Head of caudate nucleus (tissue), 42 donors: Measurements from ENCODE around the gene TUG1.

Experiments
- DNase-seq, 42 donors: peaks; one replicate each; pipeline versions ENCODE4 v3.0.0 to v3.0.0-alpha.2; 2020 to 2021; ENCODE audit warnings: mixed read lengths in 7 of 42
- intact Hi-C: fragments of 100-400 bp; cut with DNase I; formaldehyde crosslinking; loops from one replicate; pipeline ENCODE4 v1.15.0; 2022

Gene TUG1

DNA sequence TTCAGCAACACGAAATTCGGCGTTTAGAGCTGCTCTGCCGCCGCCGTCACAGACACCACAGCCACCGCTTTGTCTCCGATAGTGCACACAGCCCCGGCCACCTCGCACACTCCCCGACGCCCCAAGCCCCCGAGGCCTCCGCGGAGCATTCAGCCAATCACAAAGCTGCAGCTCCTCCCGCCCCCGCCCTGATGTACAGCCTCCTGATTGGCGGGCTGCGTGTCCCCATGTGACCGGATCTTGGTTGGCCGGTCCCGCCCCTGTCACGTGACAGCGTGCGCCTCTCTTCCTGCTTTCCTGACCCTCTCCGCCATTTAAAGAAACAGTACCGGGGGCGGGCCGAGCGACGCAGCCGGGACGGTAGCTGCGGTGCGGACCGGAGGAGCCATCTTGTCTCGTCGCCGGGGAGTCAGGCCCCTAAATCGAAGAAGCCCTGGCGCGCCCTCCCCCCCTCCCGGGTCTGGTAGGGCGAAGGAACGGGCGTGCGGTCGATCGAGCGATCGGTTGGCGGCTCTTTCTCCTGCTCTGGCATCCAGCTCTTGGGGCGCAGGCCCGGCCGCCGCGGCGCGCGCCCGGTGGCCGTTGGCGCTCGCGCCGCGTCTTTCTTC is at the start of gene TUG1:
Gene TUG1, plus strand, starts transcription at position 342 of the 608 bp plus-strand sequence.
- intact Hi-C loops, result loop anchor here (5.0 kb wide), 1 partner anchor 113 kb away; the partner anchor contains the start of gene SMTN
- DNase-seq, result peak; percentile 95 to 99 (median 98)

DNA sequence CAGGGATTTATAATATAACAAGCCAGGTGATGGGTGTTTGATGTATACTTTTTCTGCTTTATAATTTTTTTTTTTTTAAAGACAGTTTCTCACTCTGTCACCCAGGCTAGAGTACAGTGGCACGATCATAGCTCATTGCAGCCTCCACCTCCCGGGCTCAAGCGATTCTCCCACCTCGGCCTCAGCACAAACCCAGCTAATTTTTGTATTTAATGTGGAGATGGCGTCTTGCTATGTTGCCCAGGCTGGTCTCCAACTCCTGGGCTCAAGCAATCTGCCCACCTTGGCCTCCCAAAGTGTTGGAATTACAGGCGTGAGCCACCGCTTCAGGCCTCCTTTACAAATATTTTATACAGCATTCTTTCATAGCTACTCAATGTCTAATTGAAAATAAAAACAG is 49.1 kb upstream of the TUG1 start:
- intact Hi-C loops, result loop anchor here (5.0 kb wide), 1 partner anchor 158 kb away; no protein-coding TSS in a partner anchor
- DNase-seq, result peak in 5 of 42 donors; percentile 1 to 37 (median 17)

DNA sequence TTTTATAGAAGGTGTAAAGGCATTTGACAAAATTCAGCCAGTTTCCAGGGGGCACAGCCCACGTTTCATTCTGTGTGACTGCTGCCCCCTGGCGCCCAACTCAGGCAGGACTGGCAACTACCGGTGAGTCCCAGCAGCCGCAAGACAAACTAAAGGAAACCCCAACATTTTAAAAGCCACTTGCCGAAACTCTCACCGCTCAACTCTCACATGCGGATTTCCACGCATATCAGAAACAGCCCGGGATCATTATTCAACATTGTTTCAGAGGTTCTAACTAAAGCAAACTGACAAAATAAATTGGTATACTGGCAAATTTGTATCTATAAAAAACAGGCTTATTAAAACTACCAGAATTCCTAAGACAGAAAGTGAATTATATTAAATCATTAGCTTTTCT is 48.7 kb upstream of the TUG1 start:
- peak; percentile 73 to 95 (median 87) for DNase-seq
- intact Hi-C loops, result loop anchor here (5.0 kb wide), 1 partner anchor 158 kb away; no protein-coding TSS in a partner anchor

GRCh38 chr22:30921108-30921507 is 48.0 kb upstream of the TUG1 start:
- peak in 6 of 42 donors; percentile 7 to 34 (median 10) for DNase-seq
- intact Hi-C loops, result loop anchor here (5.0 kb wide), 1 partner anchor 159 kb away; no protein-coding TSS in a partner anchor

DNA sequence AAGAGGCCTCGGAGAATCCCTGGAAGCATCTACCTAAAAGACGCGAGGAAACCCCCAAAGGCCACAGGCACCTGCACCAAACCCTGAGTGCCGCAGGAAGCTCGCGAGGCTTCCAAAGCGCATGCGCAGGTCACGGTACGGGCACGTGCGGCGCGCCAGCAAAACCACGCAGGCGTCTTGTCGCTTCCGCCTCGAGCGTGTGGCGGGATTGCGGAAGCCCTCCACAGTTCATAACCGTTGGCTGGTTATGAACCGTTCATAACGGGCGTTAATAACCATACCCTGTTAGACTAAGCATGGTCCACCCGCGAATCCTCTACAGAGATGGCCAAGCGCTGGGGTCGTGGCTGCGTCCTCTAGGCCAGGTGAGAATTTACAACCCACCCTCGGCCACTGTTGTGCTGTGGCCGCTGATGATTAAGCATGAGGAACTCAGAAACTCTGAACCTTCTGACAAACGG is 46.9 kb upstream of the TUG1 start:
- peak in 37 of 42 donors; percentile 17 to 78 (median 53) for DNase-seq
- intact Hi-C loops, result loop anchor here (5.0 kb wide), 1 partner anchor 160 kb away; no protein-coding TSS in a partner anchor

DNA sequence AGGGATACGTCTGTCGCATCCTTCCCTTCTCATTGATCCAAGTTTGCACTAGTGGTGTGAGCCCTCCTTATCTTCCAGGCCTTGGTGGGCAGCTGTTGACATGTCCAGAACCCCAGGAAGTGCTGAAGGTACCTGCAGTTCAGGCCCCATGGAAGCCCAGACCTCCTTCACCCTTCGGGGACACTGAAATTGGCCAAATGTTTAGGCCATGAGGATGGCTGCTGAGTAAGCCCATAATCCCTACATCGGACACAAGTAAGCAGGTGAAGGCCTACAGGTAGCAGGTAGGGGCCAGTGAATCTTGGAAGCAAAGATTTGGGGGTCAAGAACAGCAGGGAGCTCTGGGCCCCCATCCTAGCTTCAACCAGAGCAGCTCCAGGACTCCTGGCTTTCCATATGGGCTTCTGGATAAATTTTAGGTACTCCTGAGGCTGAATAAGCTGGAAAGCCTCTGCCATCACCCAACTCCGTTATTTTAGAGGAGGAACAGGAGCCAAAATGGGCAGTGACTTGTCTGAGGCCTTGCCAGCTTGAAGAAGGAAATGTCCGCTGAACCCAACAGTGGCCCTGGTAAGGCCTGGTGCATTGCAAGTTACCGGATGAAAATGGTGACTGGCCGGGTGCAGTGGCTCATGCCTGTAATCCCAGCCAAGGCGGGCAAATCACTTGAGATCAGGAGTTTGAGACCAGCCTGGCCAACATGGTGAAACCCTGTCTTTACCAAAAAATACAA is 45.7 kb upstream of the TUG1 start:
- intact Hi-C loops, result loop anchor here (5.0 kb wide), 1 partner anchor 161 kb away; no protein-coding TSS in a partner anchor
- DNase-seq, result peak in 7 of 42 donors; percentile 7 to 28 (median 11)

DNA sequence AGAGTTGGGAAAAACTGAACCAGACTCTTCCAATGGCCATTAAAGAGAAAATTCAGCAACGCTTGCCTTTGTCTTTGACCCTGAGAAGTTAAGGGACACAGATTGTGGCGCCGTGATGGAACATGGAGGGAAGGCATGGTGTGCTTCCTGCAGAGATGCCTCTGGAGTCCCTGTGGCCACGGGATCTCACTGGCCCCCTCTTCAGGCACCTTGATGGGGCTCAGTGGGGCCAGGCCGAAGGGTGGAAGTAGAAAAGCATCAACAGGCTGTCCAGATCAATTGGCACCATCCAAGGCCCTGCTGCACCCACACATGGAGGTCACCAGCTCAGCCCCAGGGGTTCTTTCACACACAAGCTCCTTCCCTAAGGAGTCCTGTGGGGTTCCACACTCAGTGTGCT is 43.4 kb upstream of the TUG1 start:
- peak in 3 of 42 donors; percentile 11 to 19 (median 15) for DNase-seq
- intact Hi-C loops, result no loop called here

DNA sequence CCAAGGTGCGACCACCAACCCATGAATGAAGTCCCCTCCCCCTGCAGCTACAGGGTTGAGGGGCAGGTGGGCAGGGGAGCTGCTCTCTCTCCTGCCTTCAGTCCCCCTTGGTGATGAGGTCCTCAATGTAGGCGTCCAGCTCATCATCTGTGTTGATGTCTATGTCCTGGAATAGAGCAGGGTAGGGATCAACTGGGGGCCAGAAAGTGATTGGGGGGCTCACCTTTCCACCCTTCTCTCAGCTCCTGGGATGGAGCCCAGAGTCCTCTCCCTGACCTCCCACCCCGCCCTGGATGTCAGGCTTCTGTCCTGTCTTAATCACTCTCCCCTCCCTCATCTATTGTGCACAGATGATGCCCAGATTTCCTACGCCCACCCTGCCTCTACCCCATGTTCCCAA is 42.4 kb upstream of the TUG1 start:
- intact Hi-C loops, result no loop called here
- peak in 3 of 42 donors; percentile 10 to 22 (median 13) for DNase-seq

GRCh38 chr22:30927806-30928205 is 41.3 kb upstream of the TUG1 start:
- peak in 1 of 42 donors; percentile 33 for DNase-seq
- intact Hi-C loops, result no loop called here

GRCh38 chr22:30928401-30928800 is 40.7 kb upstream of the TUG1 start:
- intact Hi-C loops, result no loop called here
- peak in 5 of 42 donors; percentile 7 to 63 (median 33) for DNase-seq

DNA sequence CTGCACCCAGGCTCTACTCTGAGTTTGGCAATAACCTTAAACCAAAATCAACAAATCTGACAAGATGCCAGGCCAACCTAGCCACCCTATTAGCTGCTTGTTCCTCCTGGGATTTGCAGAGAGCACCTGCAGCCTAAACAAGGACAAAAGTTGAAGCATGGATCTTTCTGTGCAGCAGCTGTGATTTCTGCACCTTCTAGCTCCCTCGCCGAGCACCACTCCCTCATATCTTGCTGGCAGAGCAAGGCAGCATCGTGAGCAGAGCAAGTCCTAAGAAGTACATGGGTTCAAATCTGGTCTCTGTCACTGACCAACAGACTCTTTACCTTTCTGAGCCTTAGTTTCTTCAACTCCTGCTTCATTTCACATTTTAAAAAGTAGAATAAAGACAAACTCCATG is 38.8 kb upstream of the TUG1 start:
- intact Hi-C loops, result no loop called here
- peak in 25 of 42 donors; percentile 13 to 80 (median 45) for DNase-seq

GRCh38 chr22:30931541-30932300 is 37.3 kb upstream of the TUG1 start:
- intact Hi-C loops, result no loop called here
- peak in 13 of 42 donors; percentile 10 to 74 (median 32) for DNase-seq

DNA sequence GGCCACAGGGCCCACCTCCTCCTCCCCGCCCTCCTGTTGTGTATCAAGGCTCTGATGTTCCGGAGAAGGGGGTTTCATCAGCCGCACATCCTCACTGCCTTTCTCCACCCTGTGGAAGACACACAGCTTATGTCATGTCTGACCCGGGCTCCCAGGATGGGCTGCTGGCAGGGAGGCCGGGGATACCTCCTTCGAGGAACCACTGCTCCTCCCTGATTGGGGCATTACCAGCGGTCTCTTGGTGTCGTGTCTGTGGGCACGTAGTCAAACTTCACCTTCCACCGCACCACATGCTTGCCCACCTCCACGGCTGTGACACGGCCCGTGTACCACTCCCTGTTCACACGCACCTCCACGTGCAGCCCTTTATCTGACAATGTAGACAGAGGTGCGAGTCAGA is 36.4 kb upstream of the TUG1 start:
- intact Hi-C loops, result no loop called here
- no peak for DNase-seq

- DNase-seq, result no peak
Observed at GRCh38 chr22:30933457-30933856, 35.6 kb upstream of the TUG1 start.

GRCh38 chr22:30934053-30934452 is 35.0 kb upstream of the TUG1 start:
- no peak for DNase-seq

More at GRCh38 chr22:30933457-30933856, 35.6 kb upstream of the TUG1 start:
- intact Hi-C loops, result no loop called here

DNA sequence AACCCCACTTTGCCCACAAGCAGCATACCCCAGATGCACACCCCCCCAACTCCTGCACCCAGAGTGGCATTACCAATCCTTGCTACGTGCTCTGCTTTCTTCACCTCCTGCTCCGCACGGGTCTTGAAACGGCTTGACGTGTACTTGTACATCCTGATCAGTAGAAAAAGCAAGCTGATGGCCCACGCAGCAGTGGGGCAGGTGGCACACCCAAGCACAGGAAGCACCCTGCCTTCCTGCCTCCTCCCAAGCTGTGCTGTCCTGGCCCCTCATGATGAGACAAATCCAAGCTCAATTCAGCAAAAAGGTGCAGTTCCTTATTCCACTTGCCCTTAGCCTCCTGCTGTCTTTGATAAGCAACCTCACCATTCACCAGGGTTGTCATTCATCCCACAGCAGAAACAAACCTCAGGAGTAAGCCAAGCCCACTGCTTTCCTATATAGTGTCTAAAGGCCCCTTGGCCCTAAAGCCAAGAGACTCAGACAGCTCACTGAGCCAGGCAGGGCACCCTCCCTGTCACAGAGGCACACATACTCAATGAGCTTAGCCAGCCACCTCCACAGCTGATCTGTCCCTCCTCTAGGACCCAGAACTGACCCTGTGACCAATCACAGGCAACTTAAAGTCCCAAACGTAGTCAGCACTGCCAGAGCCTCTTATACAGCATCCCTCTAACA is 28.2 kb upstream of the TUG1 start:
- intact Hi-C loops, result no loop called here
- DNase-seq, result no peak

More at GRCh38 chr22:30934053-30934452, 35.0 kb upstream of the TUG1 start:
- intact Hi-C loops, result no loop called here

GRCh38 chr22:30941363-30941740 is 27.7 kb upstream of the TUG1 start:
- DNase-seq, result no peak
- intact Hi-C loops, result no loop called here

DNA sequence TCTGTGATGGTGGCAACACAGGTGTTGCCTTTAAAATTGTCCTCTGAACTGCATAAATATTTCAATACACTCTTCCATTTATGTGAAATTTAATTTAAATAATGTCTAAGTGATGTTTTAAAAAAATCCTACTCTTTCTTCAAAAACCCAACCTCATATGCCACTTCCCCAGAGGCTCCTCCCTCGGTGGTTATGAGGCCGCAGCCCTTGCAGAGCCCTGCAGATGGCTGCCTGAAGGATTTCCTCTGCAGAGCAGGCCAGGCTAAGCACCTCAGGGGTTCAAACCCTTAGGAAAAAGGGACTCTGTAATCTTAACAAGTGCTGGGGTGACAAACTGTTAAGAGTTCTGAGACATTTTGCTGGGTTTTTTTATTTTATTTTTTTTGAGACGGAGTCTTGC is 25.7 kb upstream of the TUG1 start:
- intact Hi-C loops, result no loop called here

GRCh38 chr22:30944986-30945385 is 24.1 kb upstream of the TUG1 start:
- intact Hi-C loops, result loop anchor here (5.0 kb wide), 1 partner anchor 142 kb away; no protein-coding TSS in a partner anchor

More for the DNA sequence above, 25.7 kb upstream of the TUG1 start:
- DNase-seq, result no peak

More at GRCh38 chr22:30944986-30945385, 24.1 kb upstream of the TUG1 start:
- DNase-seq, result no peak
